ENCODE measurements around the gene ZDHHC14. TPM values are rescaled to one million over a fixed set of nuclear protein-coding genes. Genes with fewer than 3 reads are reported as not detected.

Gene ZDHHC14
- total and polyA plus RNA-seq, 9 donors, result 4.9 to 16.4 (median 5.9) TPM

GRCh38 chr6:157721830-157722229 is 340.8 kb downstream of the ZDHHC14 start:
- H3K4me3 ChIP-seq, result no peak overlapping the region
- WGBS, 3 donors, result 90 to 94% (median 92%) methylated on average over 8 of the region's 8 CpGs
- no peaks in the 10 kb centered on the region for H3K27me3 ChIP-seq
- no peak overlapping the region for H3K27ac ChIP-seq
- H3K4me1 ChIP-seq (ENCODE audit: insufficient read depth), result peaks cover 1% of the 10 kb centered on the region
- TF ChIP-seq CTCF (IDR thresholded peaks at IDR 0.05), result no peak
- TF ChIP-seq POLR2A (IDR thresholded peaks at IDR 0.05), result no peak
- TF ChIP-seq EP300 (IDR thresholded peaks at IDR 0.05), result no peak
- H3K36me3 ChIP-seq, result no peaks in the 10 kb centered on the region
- no peaks in the 10 kb centered on the region for H3K9me3 ChIP-seq
- intact Hi-C loops (cut with DNase I), result no loop called here
- no peak for DNase-seq

GRCh38 chr6:157723376-157723775 is 342.4 kb downstream of the ZDHHC14 start:
- DNase-seq, result no peak
- Histone ChIP-seq H3K36me3 (no peaks in the 10 kb centered on the region), H3K4me3 (no peak overlapping the region), H3K4me1 (ENCODE audit: insufficient read depth) (no peaks in the 10 kb centered on the region), H3K27me3 (no peaks in the 10 kb centered on the region), H3K9me3 (no peaks in the 10 kb centered on the region), H3K27ac (no peak overlapping the region)
- TF ChIP-seq POLR2A (IDR thresholded peaks at IDR 0.05) (no peak), EP300 (IDR thresholded peaks at IDR 0.05) (no peak), CTCF (IDR thresholded peaks at IDR 0.05) (no peak)
- 71 to 77% (median 73%) methylated on average over 4 of the region's 4 CpGs for WGBS, 3 donors
- intact Hi-C loops (cut with DNase I), result no loop called here

DNA sequence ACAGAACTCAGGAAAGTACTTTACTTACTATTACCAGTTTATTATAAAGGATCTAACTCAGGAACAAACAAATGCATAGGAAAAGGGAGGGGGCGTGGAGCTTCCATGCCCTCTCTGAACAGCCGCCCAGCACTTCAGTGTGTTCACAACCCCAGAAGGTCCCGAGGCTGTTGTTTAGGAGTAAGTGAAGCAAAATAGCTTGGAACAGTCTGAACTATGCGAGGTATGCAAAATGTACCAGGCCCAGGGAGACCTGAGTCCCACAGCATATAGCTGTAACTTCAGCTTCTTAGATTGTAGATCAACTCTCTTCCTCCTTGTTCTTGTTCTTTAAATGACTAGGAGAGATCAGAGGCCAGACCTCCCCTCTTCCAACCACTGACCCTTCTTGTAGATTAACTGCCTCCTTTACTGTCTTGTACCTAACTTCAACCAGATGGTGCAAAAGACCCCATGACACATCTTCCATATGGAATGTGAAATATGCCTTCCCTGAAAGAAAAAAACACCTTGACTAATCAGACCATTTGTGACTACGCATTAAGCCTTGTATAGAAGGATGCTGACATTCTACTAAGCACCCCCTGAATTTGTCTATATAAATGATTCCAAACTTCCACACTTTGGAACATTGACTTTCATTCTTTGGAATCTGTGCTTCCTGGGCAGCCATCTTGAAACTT is 343.3 kb downstream of the ZDHHC14 start:
- intact Hi-C loops (cut with DNase I), result no loop called here
- H3K36me3 ChIP-seq, result no peaks in the 10 kb centered on the region
- H3K4me3 ChIP-seq, result no peak overlapping the region
- WGBS, 3 donors, result 77 to 81% (median 79%) methylated on average over 5 of the region's 5 CpGs
- TF ChIP-seq EP300 (IDR thresholded peaks at IDR 0.05) (no peak), POLR2A (IDR thresholded peaks at IDR 0.05) (no peak), CTCF (IDR thresholded peaks at IDR 0.05) (no peak)
- H3K9me3 ChIP-seq, result no peaks in the 10 kb centered on the region
- no peaks in the 10 kb centered on the region for H3K4me1 ChIP-seq (ENCODE audit: insufficient read depth)
- DNase-seq, result no peak
- no peak overlapping the region for H3K27ac ChIP-seq
- no peaks in the 10 kb centered on the region for H3K27me3 ChIP-seq

DNA sequence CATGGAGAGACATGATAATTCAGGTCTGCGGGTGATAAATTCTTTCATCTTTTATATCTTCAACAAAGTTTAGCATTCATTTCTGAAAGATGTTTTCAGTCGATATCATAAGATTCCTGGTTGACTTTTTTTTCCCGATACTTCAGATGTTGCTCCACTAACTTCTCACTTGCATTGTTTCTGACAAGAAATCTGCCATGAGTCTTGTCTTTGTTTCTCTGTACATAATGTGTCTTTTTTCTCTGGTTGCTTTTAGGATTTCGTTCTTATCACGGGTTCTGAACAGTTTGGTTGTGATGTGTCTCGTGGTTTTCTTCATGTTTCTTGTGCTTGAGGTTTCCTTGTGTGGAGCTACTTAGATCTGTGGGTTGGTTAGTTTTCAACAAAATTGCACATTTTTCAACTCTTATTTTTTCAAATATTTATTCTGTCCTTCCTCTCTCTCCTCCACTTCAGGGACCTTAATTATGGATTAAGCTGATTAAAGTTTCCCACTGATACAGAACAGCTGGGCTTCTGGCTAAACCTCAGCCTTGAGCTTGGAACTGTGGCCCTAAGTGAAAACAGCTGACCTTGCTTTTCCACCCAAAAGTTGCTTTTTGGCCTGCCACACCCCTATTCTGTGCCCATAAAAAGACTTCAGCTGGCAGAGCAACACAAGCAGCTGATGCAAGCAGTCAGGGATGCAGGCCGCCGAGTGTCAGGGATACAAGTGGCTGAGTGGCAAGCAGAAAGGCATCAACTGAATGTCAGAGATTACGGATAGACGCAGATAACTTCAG is 344.2 kb downstream of the ZDHHC14 start:
- DNase-seq, result no peak
- intact Hi-C loops (cut with DNase I), result no loop called here
- 87 to 89% (median 89%) methylated on average over 10 of the region's 10 CpGs for WGBS, 3 donors
- Histone ChIP-seq H3K27me3 (no peaks in the 10 kb centered on the region), H3K9me3 (no peaks in the 10 kb centered on the region), H3K4me1 (ENCODE audit: insufficient read depth) (no peaks in the 10 kb centered on the region), H3K27ac (no peak overlapping the region), H3K36me3 (no peaks in the 10 kb centered on the region), H3K4me3 (no peak overlapping the region)
- TF ChIP-seq EP300 (IDR thresholded peaks at IDR 0.05), result no peak
- no peak for TF ChIP-seq POLR2A (IDR thresholded peaks at IDR 0.05)
- TF ChIP-seq CTCF (IDR thresholded peaks at IDR 0.05), result no peak

Data from ovary (tissue), 9 donors.